NB4 (cell line): ENCODE data around the gene CHCHD6.

Experiments used
- TF ChIP-seq, protein P1 (sequence below): IDR thresholded peaks from one replicate; pipeline ENCODE4 v1.5.1; 2012; ENCODE audit warnings: low read depth, low read length
- TF ChIP-seq, protein P2 (sequence below): IDR thresholded peaks from 2 replicates; pipeline ENCODE4 v1.6.1; 2011; ENCODE audit warnings: low read depth, low read length

DNA sequence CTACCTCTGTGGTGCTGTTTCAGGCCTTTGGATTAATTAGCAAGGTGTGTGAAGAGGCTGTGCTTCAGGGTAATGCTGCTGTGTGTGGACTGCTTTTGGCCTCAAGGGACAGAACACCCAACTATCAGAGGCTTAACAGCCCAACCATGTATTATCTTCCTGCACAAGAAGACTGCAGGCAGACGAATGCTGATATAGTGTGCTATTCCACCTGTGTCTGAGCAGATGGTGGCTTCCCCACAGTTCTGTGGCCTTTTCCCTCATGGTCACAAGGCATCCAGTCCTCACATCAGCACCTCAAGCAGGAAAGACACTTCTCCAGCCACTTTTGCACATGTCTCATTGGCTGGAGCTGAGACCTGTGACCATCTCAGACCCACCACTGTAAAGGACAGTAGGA is 76.6 kb downstream of the CHCHD6 start:
- TF ChIP-seq, protein P1, sequence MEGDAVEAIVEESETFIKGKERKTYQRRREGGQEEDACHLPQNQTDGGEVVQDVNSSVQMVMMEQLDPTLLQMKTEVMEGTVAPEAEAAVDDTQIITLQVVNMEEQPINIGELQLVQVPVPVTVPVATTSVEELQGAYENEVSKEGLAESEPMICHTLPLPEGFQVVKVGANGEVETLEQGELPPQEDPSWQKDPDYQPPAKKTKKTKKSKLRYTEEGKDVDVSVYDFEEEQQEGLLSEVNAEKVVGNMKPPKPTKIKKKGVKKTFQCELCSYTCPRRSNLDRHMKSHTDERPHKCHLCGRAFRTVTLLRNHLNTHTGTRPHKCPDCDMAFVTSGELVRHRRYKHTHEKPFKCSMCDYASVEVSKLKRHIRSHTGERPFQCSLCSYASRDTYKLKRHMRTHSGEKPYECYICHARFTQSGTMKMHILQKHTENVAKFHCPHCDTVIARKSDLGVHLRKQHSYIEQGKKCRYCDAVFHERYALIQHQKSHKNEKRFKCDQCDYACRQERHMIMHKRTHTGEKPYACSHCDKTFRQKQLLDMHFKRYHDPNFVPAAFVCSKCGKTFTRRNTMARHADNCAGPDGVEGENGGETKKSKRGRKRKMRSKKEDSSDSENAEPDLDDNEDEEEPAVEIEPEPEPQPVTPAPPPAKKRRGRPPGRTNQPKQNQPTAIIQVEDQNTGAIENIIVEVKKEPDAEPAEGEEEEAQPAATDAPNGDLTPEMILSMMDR: no peak
- TF ChIP-seq, protein P2, sequence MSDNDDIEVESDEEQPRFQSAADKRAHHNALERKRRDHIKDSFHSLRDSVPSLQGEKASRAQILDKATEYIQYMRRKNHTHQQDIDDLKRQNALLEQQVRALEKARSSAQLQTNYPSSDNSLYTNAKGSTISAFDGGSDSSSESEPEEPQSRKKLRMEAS: no peak
